IMR-90 (cell line): ENCODE measurements around the gene CCDC50. TPM values are rescaled to one million over a fixed set of nuclear protein-coding genes. Genes with fewer than 3 reads are reported as not detected.

Source experiments
- ATAC-seq: fragments of 200-7000 bp; cut with Tn5 transposase; 2 replicates; pipeline ENCODE4 v1.9.1; 2020; ENCODE audit warnings: low read depth, mild to moderate bottlenecking, moderate library complexity
- BruUV-seq: library from RNA; stranded (reverse); fragments of 400-500 nt; replicated peaks from 2 replicates; lab custom pipeline; 2021; lab: Mats Ljungman, UMichigan
- CTCF ChIA-PET: fragments of 300-600 bp; formaldehyde crosslinking; extraction: SDS; loops from one replicate; lab custom pipeline; 2021; ENCODE audit warnings: antibody characterized with exemption; lab: Yijun Ruan, JAX
- POLR2A ChIA-PET: fragments of 300-600 bp; sonication (Branson Sonifier 250); formaldehyde crosslinking; loops from one replicate; lab custom pipeline; 2022; ENCODE audit warnings: antibody characterized with exemption; ENCODE audit not compliant: unreplicated experiment; lab: Charles Lee
- DNase-seq: peaks from one replicate; pipeline ENCODE4 v3.0.0; 2013
- H2AFZ ChIP-seq: replicated peaks from 2 replicates; pipeline ENCODE3; 2013; ENCODE audit warnings: low read length, mild to moderate bottlenecking; ENCODE audit not compliant: poor library complexity
- H2AK5ac ChIP-seq: 2 replicates; pipeline ENCODE4 v1.6.1; 2013; ENCODE audit warnings: low read depth, low read length, inconsistent platforms
- H2AK9ac ChIP-seq: replicated peaks from 2 replicates; pipeline ENCODE3; 2013; ENCODE audit warnings: mild to moderate bottlenecking, low read depth, low read length, moderate library complexity; ENCODE audit not compliant: poor library complexity
- H2BK120ac ChIP-seq: 2 replicates; pipeline ENCODE4 v1.6.1; 2013; ENCODE audit warnings: low read depth, low read length, inconsistent platforms
- H2BK15ac ChIP-seq: 3 replicates; pipeline ENCODE4 v1.6.1; 2013; ENCODE audit warnings: low read depth, low read length, inconsistent platforms
- H2BK20ac ChIP-seq: 2 replicates; pipeline ENCODE4 v1.6.1; 2013; ENCODE audit warnings: low read depth, mild to moderate bottlenecking, inconsistent platforms, low read length, moderate library complexity
- H2BK5ac ChIP-seq: 2 replicates; pipeline ENCODE4 v1.6.1; 2013; ENCODE audit warnings: mild to moderate bottlenecking, low read depth, low read length, inconsistent platforms; ENCODE audit not compliant: poor library complexity, severe bottlenecking
- H3K14ac ChIP-seq: replicated peaks from 2 replicates; pipeline ENCODE4 v1.6.1; 2013; ENCODE audit warnings: low read depth, low read length, inconsistent platforms
- H3K18ac ChIP-seq: 2 replicates; pipeline ENCODE4 v1.6.1; 2013; ENCODE audit warnings: low read depth, low read length, control low read depth
- H3K23ac ChIP-seq: 2 replicates; pipeline ENCODE4 v1.6.1; 2013; ENCODE audit warnings: low read depth, low read length, inconsistent platforms
- H3K27ac ChIP-seq: 2 replicates; pipeline ENCODE4 v1.5.1; 2013; ENCODE audit warnings: mild to moderate bottlenecking, control low read depth, low read length; ENCODE audit not compliant: insufficient read depth
- H3K27me3 ChIP-seq: 2 replicates; pipeline ENCODE4 v1.6.1; 2013; ENCODE audit warnings: low read length; ENCODE audit not compliant: control insufficient read depth, insufficient read depth
- H3K36me3 ChIP-seq: 2 replicates; pipeline ENCODE4 v1.6.1; 2013; ENCODE audit warnings: low read length, mixed read lengths; ENCODE audit not compliant: control insufficient read depth, insufficient read depth
- H3K4ac ChIP-seq: 2 replicates; pipeline ENCODE4 v1.6.1; 2013; ENCODE audit warnings: low read depth, low read length, inconsistent platforms
- H3K4me1 ChIP-seq: 2 replicates; pipeline ENCODE4 v1.6.1; 2013; ENCODE audit warnings: low read length, mixed read lengths; ENCODE audit not compliant: control insufficient read depth, insufficient read depth
- H3K4me2 ChIP-seq: 2 replicates; pipeline ENCODE4 v1.6.1; 2013; ENCODE audit warnings: low read depth, mild to moderate bottlenecking, control low read depth, low read length, moderate library complexity
- H3K4me3 ChIP-seq: 2 replicates; pipeline ENCODE4 v1.5.1; 2013; ENCODE audit warnings: low read depth, mild to moderate bottlenecking, control low read depth, low read length, moderate library complexity; ENCODE audit not compliant: insufficient read depth
- H3K56ac ChIP-seq: 2 replicates; pipeline ENCODE4 v1.6.1; 2013; ENCODE audit warnings: low read length, inconsistent platforms; ENCODE audit not compliant: insufficient read depth; ENCODE audit errors: extremely low read depth
- H3K79me1 ChIP-seq, 2 experiments: 2 replicates each; pipeline ENCODE4 v1.6.1; 2013; ENCODE audit warnings: low read length in 2 of 2, inconsistent platforms in 1 of 2, low read depth in 1 of 2
- H3K9ac ChIP-seq: 2 replicates; pipeline ENCODE4 v1.6.1; 2013; ENCODE audit warnings: low read depth, low read length, control low read depth
- H3K9me1 ChIP-seq: 2 replicates; pipeline ENCODE4 v1.6.1; 2013; ENCODE audit warnings: low read length, inconsistent platforms; ENCODE audit not compliant: insufficient read depth
- H3K9me3 ChIP-seq: 2 replicates; pipeline ENCODE4 v1.6.1; 2013; ENCODE audit warnings: low read length; ENCODE audit not compliant: control insufficient read depth, insufficient read depth
- H4K20me1 ChIP-seq: 2 replicates; pipeline ENCODE4 v1.6.1; 2013; ENCODE audit warnings: low read length, inconsistent platforms; ENCODE audit not compliant: insufficient read depth
- H4K5ac ChIP-seq: 2 replicates; pipeline ENCODE4 v1.6.1; 2013; ENCODE audit warnings: mild to moderate bottlenecking, low read depth, low read length, control low read depth
- H4K8ac ChIP-seq, 2 experiments: 2 replicates each; pipeline ENCODE4 v1.6.1; 2013; ENCODE audit warnings: low read depth in 2 of 2, low read length in 2 of 2, control low read depth in 1 of 2, inconsistent platforms in 1 of 2
- H4K91ac ChIP-seq: 2 replicates; pipeline ENCODE4 v1.6.1; 2013; ENCODE audit warnings: low read depth, low read length, inconsistent platforms; ENCODE audit not compliant: insufficient read depth
- BHLHE40 ChIP-seq: fragments of 150-350 bp; IDR thresholded peaks from 2 replicates; pipeline ENCODE4 v1.6.1; 2016; ENCODE audit warnings: mild to moderate bottlenecking, low read depth, low read length
- CEBPB ChIP-seq: IDR thresholded peaks from 2 replicates; pipeline ENCODE4 v1.6.1; 2012; ENCODE audit warnings: low read depth, low read length, improper control_type of control experiment
- CHD1 ChIP-seq: IDR thresholded peaks from 2 replicates; pipeline ENCODE4 v1.6.1; 2012; ENCODE audit warnings: low read depth, low read length, improper control_type of control experiment
- ELK1 ChIP-seq: fragments of 150-350 bp; IDR thresholded peaks from 2 replicates; pipeline ENCODE4 v1.6.1; 2016; ENCODE audit warnings: low read depth, mild to moderate bottlenecking, low read length, moderate library complexity, borderline replicate concordance
- FOS ChIP-seq: fragments of 150-350 bp; IDR thresholded peaks from 2 replicates; pipeline ENCODE4 v1.6.1; 2016; ENCODE audit warnings: low read depth, low read length
- MAFK ChIP-seq: IDR thresholded peaks from 2 replicates; pipeline ENCODE4 v1.6.1; 2012; ENCODE audit warnings: low read depth, low read length, improper control_type of control experiment
- MAZ ChIP-seq: IDR thresholded peaks from 2 replicates; pipeline ENCODE4 v1.6.1; 2012; ENCODE audit warnings: low read depth, mild to moderate bottlenecking, low read length, improper control_type of control experiment, moderate library complexity, borderline replicate concordance
- MXI1 ChIP-seq: IDR thresholded peaks from 2 replicates; pipeline ENCODE4 v1.6.1; 2012; ENCODE audit warnings: low read depth, mild to moderate bottlenecking, low read length, moderate library complexity, borderline replicate concordance
- NFE2L2 ChIP-seq: fragments of 150-350 bp; IDR thresholded peaks from 2 replicates; pipeline ENCODE4 v1.6.1; 2016; ENCODE audit warnings: low read depth, mild to moderate bottlenecking, low read length
- POLR2A ChIP-seq: IDR thresholded peaks from 2 replicates; pipeline ENCODE4 v1.6.1; 2012; ENCODE audit warnings: mild to moderate bottlenecking, low read depth, low read length
- RAD21 ChIP-seq: IDR thresholded peaks from 2 replicates; pipeline ENCODE4 v1.6.1; 2012; ENCODE audit warnings: low read length, improper control_type of control experiment
- RCOR1 ChIP-seq: IDR thresholded peaks from 2 replicates; pipeline ENCODE4 v1.6.1; 2012; ENCODE audit warnings: mild to moderate bottlenecking, low read length, improper control_type of control experiment; ENCODE audit not compliant: insufficient replicate concordance
- RFX5 ChIP-seq: IDR thresholded peaks from 2 replicates; pipeline ENCODE4 v1.8.0; 2012; ENCODE audit warnings: low read depth, mild to moderate bottlenecking, low read length, moderate library complexity
- SMC3 ChIP-seq: fragments of 150-350 bp; IDR thresholded peaks from 2 replicates; pipeline ENCODE4 v1.6.1; 2016; ENCODE audit warnings: low read depth, mild to moderate bottlenecking, antibody characterized with exemption, low read length, moderate library complexity
- USF2 ChIP-seq: fragments of 150-350 bp; IDR thresholded peaks from 2 replicates; pipeline ENCODE4 v1.6.1; 2017; ENCODE audit warnings: mild to moderate bottlenecking, antibody characterized with exemption, low read length, low read depth
- WGBS, 2 experiments: methylation state at CpG; one replicate each; pipeline versions ENCODE4 v1.1.5 to v1.1.7; 2013; ENCODE audit warnings: missing lambda C conversion rate in 2 of 2; ENCODE audit not compliant: insufficient read length in 1 of 2; ENCODE audit errors: extremely low coverage in 2 of 2; 5-methylcytosine and 5-hydroxymethylcytosine counted together
- dilution Hi-C: fragments of 300-500 bp; cut with HindIII; formaldehyde crosslinking; loops from one replicate; pipeline ENCODE4 v1.14.3; 2018; ENCODE audit warnings: low sequenced_read_pairs; ENCODE audit not compliant: unreplicated experiment
- in situ Hi-C: fragments of 300-500 bp; cut with MboI; formaldehyde crosslinking; loops from 3 replicates; pipeline ENCODE4 v1.14.3; 2019; ENCODE audit warnings: low sequenced_read_pairs, inconsistent platforms, mixed read lengths
- intact Hi-C: fragments of 100-400 bp; cut with micrococcal nuclease; formaldehyde crosslinking; loops from 2 replicates; pipeline ENCODE4 v1.10.0; 2022
- polyA plus RNA-seq, 3 experiments: library from polyadenylated mRNA; depleted of rRNA; stranded (reverse); fragments of >200 nt; gene quantifications; 2 replicates each; pipeline ENCODE4 v1.2.3, GENCODE V29; 2012; ENCODE audit warnings: low replicate concordance in 1 of 3
- total RNA-seq: library from RNA; depleted of rRNA; stranded (reverse); fragments of >200 nt; gene quantifications from 2 replicates; pipeline ENCODE4 v1.2.3, GENCODE V29; 2012
- TF ChIP-seq, protein P1 (sequence below): conservative IDR thresholded peaks from 2 replicates; pipeline ENCODE4 v1.5.1; 2012; ENCODE audit warnings: mild to moderate bottlenecking, low read depth, low read length, improper control_type of control experiment

CCDC50 gene
- total and polyA plus RNA-seq, 2 of the 4 experiments (the other 2 are of a cell fraction) = 59.0 to 63.1 TPM

- POLR2A ChIA-PET = no interaction called here
These were observed 59.6 kb downstream of the CCDC50 start for GRCh38 chr3:191388823-191389222.

More at GRCh38 chr3:191388823-191389222, 59.6 kb downstream of the CCDC50 start:
- CTCF ChIA-PET = no interaction called here
- H2AFZ ChIP-seq = no peak overlapping the region
- ATAC-seq (no peak), DNase-seq (no peak)
- WGBS, 2 experiments = no CpG with 5 or more reads among the region's 1 CpG
- no peak overlapping the region for H2AK9ac ChIP-seq
- no peak overlapping the region for H2AK5ac ChIP-seq
- H3K56ac ChIP-seq = no peak overlapping the region
- intact Hi-C loops (loop anchor here (2.0 kb wide), 2 partner anchors 58 to 146 kb away; partner anchors contain the start of gene UTS2B), dilution Hi-C loops (no loop called here), in situ Hi-C loops (no loop called here)
- H3K14ac ChIP-seq = no peak overlapping the region
- no TSS peak for BruUV-seq
- H4K91ac ChIP-seq = no peak overlapping the region
- H3K27ac ChIP-seq = no peak overlapping the region
- no peaks in the 10 kb centered on the region for H3K9me3 ChIP-seq
- no peak overlapping the region for H3K4me3 ChIP-seq
- no peaks in the 10 kb centered on the region for H3K27me3 ChIP-seq
- no peak overlapping the region for H4K5ac ChIP-seq
- peaks cover 5% of the 10 kb centered on the region for H3K4me1 ChIP-seq
- no peak overlapping the region for H2BK20ac ChIP-seq
- no peak overlapping the region for H3K23ac ChIP-seq
- H2BK5ac ChIP-seq = no peak overlapping the region
- H3K18ac ChIP-seq = no peak overlapping the region
- no peak overlapping the region for H2BK15ac ChIP-seq
- H3K9me1 ChIP-seq = no peaks in the 10 kb centered on the region
- H3K9ac ChIP-seq = no peak overlapping the region
- peaks cover 7 to 23% of the 10 kb centered on the region in 2 experiments; a peak in 3 of 4 replicates for H3K79me1 ChIP-seq
- TF ChIP-seq RCOR1 = no peak
- no peak for TF ChIP-seq NFE2L2
- TF ChIP-seq BHLHE40 = no peak
- no peak for TF ChIP-seq MAFK
- TF ChIP-seq RAD21 = 0 out of 2 replicates have a peak, but pooled peaks have one; percentile 13
- TF ChIP-seq MAZ = no peak
- TF ChIP-seq, protein P1, sequence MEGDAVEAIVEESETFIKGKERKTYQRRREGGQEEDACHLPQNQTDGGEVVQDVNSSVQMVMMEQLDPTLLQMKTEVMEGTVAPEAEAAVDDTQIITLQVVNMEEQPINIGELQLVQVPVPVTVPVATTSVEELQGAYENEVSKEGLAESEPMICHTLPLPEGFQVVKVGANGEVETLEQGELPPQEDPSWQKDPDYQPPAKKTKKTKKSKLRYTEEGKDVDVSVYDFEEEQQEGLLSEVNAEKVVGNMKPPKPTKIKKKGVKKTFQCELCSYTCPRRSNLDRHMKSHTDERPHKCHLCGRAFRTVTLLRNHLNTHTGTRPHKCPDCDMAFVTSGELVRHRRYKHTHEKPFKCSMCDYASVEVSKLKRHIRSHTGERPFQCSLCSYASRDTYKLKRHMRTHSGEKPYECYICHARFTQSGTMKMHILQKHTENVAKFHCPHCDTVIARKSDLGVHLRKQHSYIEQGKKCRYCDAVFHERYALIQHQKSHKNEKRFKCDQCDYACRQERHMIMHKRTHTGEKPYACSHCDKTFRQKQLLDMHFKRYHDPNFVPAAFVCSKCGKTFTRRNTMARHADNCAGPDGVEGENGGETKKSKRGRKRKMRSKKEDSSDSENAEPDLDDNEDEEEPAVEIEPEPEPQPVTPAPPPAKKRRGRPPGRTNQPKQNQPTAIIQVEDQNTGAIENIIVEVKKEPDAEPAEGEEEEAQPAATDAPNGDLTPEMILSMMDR = peak; percentile 29; the same call in 1 of the 2 replicates
- no peak for TF ChIP-seq POLR2A
- no peak for TF ChIP-seq CEBPB
- TF ChIP-seq RFX5 = no peak
- TF ChIP-seq ELK1 = no peak
- no peak for TF ChIP-seq FOS
- TF ChIP-seq CHD1 = no peak
- no peak for TF ChIP-seq MXI1
- TF ChIP-seq USF2 = no peak
- 0 out of 2 replicates have a peak, but pooled peaks have one; percentile 26 for TF ChIP-seq SMC3
- no peak overlapping the region for H3K4me2 ChIP-seq
- no peaks in the 10 kb centered on the region for H4K20me1 ChIP-seq
- no peak overlapping the region for H4K8ac ChIP-seq
- no peak overlapping the region for H2BK120ac ChIP-seq
- peaks cover 12% of the 10 kb centered on the region for H3K36me3 ChIP-seq
- no peak overlapping the region for H3K4ac ChIP-seq
